Endothelial cell of umbilical vein (primary cell): ENCODE measurements around the gene FA2H.

ENCODE experiments used
- CTCF ChIP-seq, 2 donors: IDR thresholded peaks; 1 replicate in 1 of 2; 2 replicates in 1 of 2; pipeline ENCODE4 v1.5.1; 2011; ENCODE audit warnings: low read length in 2 of 2, mild to moderate bottlenecking in 2 of 2, moderate library complexity in 2 of 2, control low read depth in 1 of 2, inconsistent platforms in 1 of 2, low read depth in 1 of 2; ENCODE audit not compliant: insufficient read depth in 1 of 2; ENCODE audit errors: extremely low read depth in 1 of 2
- EZH2 ChIP-seq: IDR thresholded peaks from 2 replicates; pipeline ENCODE4 v1.6.1; 2012; ENCODE audit warnings: borderline replicate concordance, low read depth, mild to moderate bottlenecking, moderate library complexity, low read length, inconsistent platforms; ENCODE audit not compliant: severe bottlenecking
- FOS ChIP-seq: IDR thresholded peaks from 2 replicates; pipeline ENCODE4 v1.6.1; 2011; ENCODE audit warnings: mild to moderate bottlenecking, low read length, moderate library complexity, borderline replicate concordance; ENCODE audit not compliant: insufficient read depth
- JUN ChIP-seq: IDR thresholded peaks from 2 replicates; pipeline ENCODE4 v1.6.1; 2011; ENCODE audit warnings: borderline replicate concordance, low read depth; ENCODE audit not compliant: insufficient read length, insufficient read depth
- MYC ChIP-seq: IDR thresholded peaks from one replicate; pipeline ENCODE4 v1.6.1; 2011; ENCODE audit warnings: mild to moderate bottlenecking, low read depth, low read length
- POLR2A ChIP-seq: IDR thresholded peaks from 2 replicates; pipeline ENCODE4 v1.6.1; 2012; ENCODE audit warnings: low read depth, mild to moderate bottlenecking, control low read depth, low read length
- POLR2AphosphoS5 ChIP-seq: IDR thresholded peaks from 2 replicates; pipeline ENCODE4 v1.6.1; 2012; ENCODE audit warnings: low read depth, mild to moderate bottlenecking, control low read depth, low read length, moderate library complexity; ENCODE audit not compliant: insufficient read depth
- TF ChIP-seq, protein P1 (sequence below): IDR thresholded peaks from 2 replicates; pipeline ENCODE4 v1.6.1; 2011; ENCODE audit not compliant: insufficient read depth, insufficient read length

- TF ChIP-seq POLR2A: no peak
- no peak for TF ChIP-seq CTCF (IDR thresholded peaks at IDR 0.05; ENCODE audit: extremely low read depth in 1 of 2, insufficient read depth in 1 of 2, low read depth in 1 of 2, low read length in 2 of 2)
- TF ChIP-seq EZH2: no peak
- TF ChIP-seq POLR2AphosphoS5: no peak
- TF ChIP-seq JUN: no peak
- TF ChIP-seq FOS: no peak
- TF ChIP-seq, protein P1, sequence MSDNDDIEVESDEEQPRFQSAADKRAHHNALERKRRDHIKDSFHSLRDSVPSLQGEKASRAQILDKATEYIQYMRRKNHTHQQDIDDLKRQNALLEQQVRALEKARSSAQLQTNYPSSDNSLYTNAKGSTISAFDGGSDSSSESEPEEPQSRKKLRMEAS: no peak
- no peak for TF ChIP-seq MYC
These were observed 35.8 kb downstream of the FA2H start for GRCh38 chr16:74738816-74739215.
